ENCODE measurements around the gene FAM118A. TPM values are rescaled to one million over a fixed set of nuclear protein-coding genes. Genes with fewer than 3 reads are reported as not detected.

Gene FAM118A
- total RNA-seq, 1 experiment from 2014 or later, result 37.9 TPM

DNA sequence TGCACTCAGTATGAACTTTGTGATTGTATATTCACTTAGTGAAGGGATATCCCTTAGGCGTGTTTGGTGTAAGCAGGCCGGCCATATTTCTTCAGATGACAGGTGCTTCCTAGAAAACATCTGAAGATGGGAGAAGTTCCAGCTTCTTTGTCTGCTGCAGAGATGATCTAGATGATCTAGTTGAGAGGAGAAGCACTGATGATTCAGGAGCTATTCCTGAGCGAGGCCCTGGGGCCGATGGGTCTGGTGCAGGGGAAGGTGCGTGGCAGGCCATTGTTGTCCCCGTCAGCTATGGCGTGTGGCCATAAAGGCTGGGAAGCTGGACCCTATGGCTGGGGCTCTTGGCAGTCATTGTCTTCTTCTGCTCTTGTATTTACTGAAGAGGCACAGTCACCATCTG lies 14.0 kb downstream of the FAM118A start:
- Histone ChIP-seq H4K20me1 (ENCODE audit: control insufficient read depth, insufficient read depth, insufficient read length) (no peaks in the 10 kb centered on the region), H3K79me1 (ENCODE audit: insufficient read depth, low read depth, low read length, poor library complexity, severe bottlenecking) (peaks cover 5% of the 10 kb centered on the region), H2BK5ac (ENCODE audit: insufficient read length, low read length) (no peak overlapping the region), H2BK20ac (ENCODE audit: low read depth, low read length, poor library complexity, severe bottlenecking) (no peak overlapping the region), H2BK15ac (ENCODE audit: low read depth, low read length) (no peak overlapping the region), H3K27me3 (ENCODE audit: insufficient read depth, low read length) (no peaks in the 10 kb centered on the region), H3K4me1 (ENCODE audit: insufficient read depth, low read length) (no peaks in the 10 kb centered on the region), H2AK5ac (ENCODE audit: insufficient read length, low read length) (no peak overlapping the region), H3K79me2 (ENCODE audit: insufficient read depth, low read length) (no peaks in the 10 kb centered on the region), H4K91ac (ENCODE audit: insufficient read length, low read depth, low read length) (no peak overlapping the region), H3T11ph (ENCODE audit: low read length) (no peak overlapping the region), H3K23ac (ENCODE audit: insufficient read length, low read depth, low read length) (no peak overlapping the region), H3K27ac (ENCODE audit: insufficient read length, low read depth, low read length) (no peak overlapping the region), H3K9me3 (ENCODE audit: control insufficient read depth, low read depth, low read length) (no peaks in the 10 kb centered on the region), H4K5ac (ENCODE audit: insufficient read length, low read depth, low read length) (no peak overlapping the region), H4K8ac (replicated peaks; ENCODE audit: insufficient read length, low read depth, low read length) (no peak overlapping the region), H3K56ac (ENCODE audit: insufficient read length, low read depth, low read length) (no peak overlapping the region), H3K4me2 (ENCODE audit: insufficient read depth, insufficient read length, low read length) (no peak overlapping the region), H3K18ac (ENCODE audit: insufficient read length, low read depth, low read length) (no peak overlapping the region), H2BK12ac (ENCODE audit: insufficient read length, low read depth, low read length) (no peak overlapping the region), H3K14ac (ENCODE audit: insufficient read depth, low read length) (no peak overlapping the region), H2AFZ (ENCODE audit: low read length) (no peak overlapping the region), H3K4ac (ENCODE audit: low read depth, low read length) (no peak overlapping the region), H3K9ac (ENCODE audit: extremely low read depth, insufficient read length, low read length) (no peak overlapping the region), H2BK120ac (ENCODE audit: low read depth, low read length, poor library complexity, severe bottlenecking) (no peak overlapping the region), H3K23me2 (ENCODE audit: insufficient read length, low read depth, low read length, poor library complexity, severe bottlenecking) (no peaks in the 10 kb centered on the region)
- Mint-ChIP-seq H3K4me1 (peaks cover 7 to 12% of the 10 kb centered on the region in 2 experiments), H3K9me3 (no peaks in the 10 kb centered on the region), H3K27me3 (ENCODE audit: low read depth) (no peaks in the 10 kb centered on the region), H3K27ac (no peak overlapping the region), H3K4me3 (no peak overlapping the region), H3K36me3 (ENCODE audit: insufficient read depth in 1 of 3, low read depth in 3 of 3) (peaks cover 23 to 48% (median 44%) of the 10 kb centered on the region in 3 experiments; a peak in 6 of 7 replicates)
- no CpG with 5 or more reads among the region's 7 CpGs for WGBS (ENCODE audit: extremely low coverage, insufficient read length, low lambda C conversion rate)
- DNase-seq, result no peak
- TF ChIP-seq, protein P1, sequence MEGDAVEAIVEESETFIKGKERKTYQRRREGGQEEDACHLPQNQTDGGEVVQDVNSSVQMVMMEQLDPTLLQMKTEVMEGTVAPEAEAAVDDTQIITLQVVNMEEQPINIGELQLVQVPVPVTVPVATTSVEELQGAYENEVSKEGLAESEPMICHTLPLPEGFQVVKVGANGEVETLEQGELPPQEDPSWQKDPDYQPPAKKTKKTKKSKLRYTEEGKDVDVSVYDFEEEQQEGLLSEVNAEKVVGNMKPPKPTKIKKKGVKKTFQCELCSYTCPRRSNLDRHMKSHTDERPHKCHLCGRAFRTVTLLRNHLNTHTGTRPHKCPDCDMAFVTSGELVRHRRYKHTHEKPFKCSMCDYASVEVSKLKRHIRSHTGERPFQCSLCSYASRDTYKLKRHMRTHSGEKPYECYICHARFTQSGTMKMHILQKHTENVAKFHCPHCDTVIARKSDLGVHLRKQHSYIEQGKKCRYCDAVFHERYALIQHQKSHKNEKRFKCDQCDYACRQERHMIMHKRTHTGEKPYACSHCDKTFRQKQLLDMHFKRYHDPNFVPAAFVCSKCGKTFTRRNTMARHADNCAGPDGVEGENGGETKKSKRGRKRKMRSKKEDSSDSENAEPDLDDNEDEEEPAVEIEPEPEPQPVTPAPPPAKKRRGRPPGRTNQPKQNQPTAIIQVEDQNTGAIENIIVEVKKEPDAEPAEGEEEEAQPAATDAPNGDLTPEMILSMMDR (conservative IDR thresholded peaks at IDR 0.05), result no peak
